Activated CD8-positive, alpha-beta memory T cell treated with anti-CD3 and anti-CD28 coated beads, Interleukin-2, amount 10 ng/mL, durations not matched to agents 7 days and 5 days (primary cell): ENCODE measurements around the gene FGD6. TPM values are rescaled to one million over a fixed set of nuclear protein-coding genes. Genes with fewer than 3 reads are reported as not detected.
A peak's percentile ranks its signal among the peaks of the same experiment; 100 is the strongest.
"Not testable (repeated sequence)": the region's sequence is repeated elsewhere in the genome, so short reads cannot be mapped to it uniquely, and the experiment has no call there.

Experiments used
- ATAC-seq: fragments of 150-1000 bp; cut with Tn5 transposase; one replicate; pipeline ENCODE4 v1.10.0; 2021; ENCODE audit warnings: moderate library complexity
- CTCF ChIA-PET: fragments of 350-600 bp; sonication (Branson Sonifier 250); formaldehyde crosslinking; loops from one replicate; lab custom pipeline; 2021; ENCODE audit warnings: antibody characterized with exemption; lab: Charles Lee
- DNase-seq: peaks from one replicate; pipeline ENCODE4 v3.0.0-alpha.2; 2020
- H3K27ac Mint-ChIP-seq: one replicate; pipeline ENCODE4 v1.8.0; 2021; ENCODE audit warnings: mild to moderate bottlenecking, mixed read lengths
- H3K27me3 Mint-ChIP-seq: one replicate; pipeline ENCODE4 v1.8.0; 2021; ENCODE audit warnings: mixed read lengths
- H3K36me3 Mint-ChIP-seq: one replicate; pipeline ENCODE4 v1.8.0; 2021; ENCODE audit warnings: mild to moderate bottlenecking, mixed read lengths
- H3K4me1 Mint-ChIP-seq: one replicate; pipeline ENCODE4 v1.8.0; 2021; ENCODE audit warnings: mixed read lengths
- H3K4me3 Mint-ChIP-seq: one replicate; pipeline ENCODE4 v1.8.0; 2021; ENCODE audit warnings: mild to moderate bottlenecking, moderate library complexity, mixed read lengths
- H3K9me3 Mint-ChIP-seq: one replicate; pipeline ENCODE4 v1.8.0; 2022; ENCODE audit warnings: low read depth, mixed read lengths
- total RNA-seq, 2 experiments: library from RNA; stranded (reverse); gene quantifications; one replicate each; pipeline ENCODE4 v1.2.3, GENCODE V29; 2021

The FGD6 gene
- total RNA-seq, 2 experiments from 2014 or later: 0.56 to 0.91 TPM

GRCh38 chr12:95197636-95198035 is 19.6 kb downstream of the FGD6 start:
- Mint-ChIP-seq H3K4me1 (no peaks in the 10 kb centered on the region), H3K36me3 (no peaks in the 10 kb centered on the region), H3K9me3 (no peaks in the 10 kb centered on the region), H3K4me3 (no peak overlapping the region), H3K27me3 (no peaks in the 10 kb centered on the region), H3K27ac (no peak overlapping the region)
- no peak for ATAC-seq
- CTCF ChIA-PET: no interaction called here
- DNase-seq: no peak

- CTCF ChIA-PET, H3K36me3 Mint-ChIP-seq, ATAC-seq, H3K27me3 Mint-ChIP-seq, DNase-seq, H3K4me1 Mint-ChIP-seq, H3K9me3 Mint-ChIP-seq, H3K27ac Mint-ChIP-seq, H3K4me3 Mint-ChIP-seq: not testable (repeated sequence)
Observed at GRCh38 chr12:95196875-95197569, 20.2 kb downstream of the FGD6 start.

GRCh38 chr12:95195122-95195521 is 22.1 kb downstream of the FGD6 start:
- H3K4me3 Mint-ChIP-seq: no peak overlapping the region
- H3K36me3 Mint-ChIP-seq: no peaks in the 10 kb centered on the region
- no peaks in the 10 kb centered on the region for H3K4me1 Mint-ChIP-seq
- DNase-seq: no peak
- CTCF ChIA-PET: no interaction called here
- H3K27me3 Mint-ChIP-seq: no peaks in the 10 kb centered on the region
- no peak for ATAC-seq
- no peaks in the 10 kb centered on the region for H3K9me3 Mint-ChIP-seq
- H3K27ac Mint-ChIP-seq: no peak overlapping the region

GRCh38 chr12:95193139-95193538 is 24.1 kb downstream of the FGD6 start:
- no peak overlapping the region for H3K27ac Mint-ChIP-seq
- no peaks in the 10 kb centered on the region for H3K36me3 Mint-ChIP-seq
- CTCF ChIA-PET: no interaction called here
- H3K4me1 Mint-ChIP-seq: no peaks in the 10 kb centered on the region
- H3K4me3 Mint-ChIP-seq: no peak overlapping the region
- DNase-seq: no peak
- no peak for ATAC-seq
- H3K27me3 Mint-ChIP-seq: peaks cover 3% of the 10 kb centered on the region
- H3K9me3 Mint-ChIP-seq: no peaks in the 10 kb centered on the region

- Mint-ChIP-seq H3K9me3 (no peaks in the 10 kb centered on the region), H3K4me1 (no peaks in the 10 kb centered on the region), H3K27me3 (peaks cover 3% of the 10 kb centered on the region), H3K27ac (no peak overlapping the region), H3K36me3 (no peaks in the 10 kb centered on the region), H3K4me3 (no peak overlapping the region)
- CTCF ChIA-PET: no interaction called here
- DNase-seq (no peak), ATAC-seq (no peak)
Observed at GRCh38 chr12:95192271-95192670, 25.0 kb downstream of the FGD6 start.

GRCh38 chr12:95191060-95191696 is 26.1 kb downstream of the FGD6 start:
- Mint-ChIP-seq H3K27me3 (peaks cover 3% of the 10 kb centered on the region), H3K36me3 (no peaks in the 10 kb centered on the region), H3K27ac (no peak overlapping the region), H3K9me3 (no peaks in the 10 kb centered on the region), H3K4me1 (no peaks in the 10 kb centered on the region), H3K4me3 (no peak overlapping the region)
- ATAC-seq (no peak), DNase-seq (no peak)
- CTCF ChIA-PET: interaction anchor here (0.6 kb wide), 1 partner anchor 26 kb away, joined by 3 read pairs; the partner anchor contains the start of gene VEZT

- CTCF ChIA-PET: interaction anchor here (0.9 kb wide), 1 partner anchor 13 kb away, joined by 3 read pairs; no protein-coding TSS in a partner anchor
- H3K4me1 Mint-ChIP-seq: no peaks in the 10 kb centered on the region
- H3K9me3 Mint-ChIP-seq: no peaks in the 10 kb centered on the region
- H3K4me3 Mint-ChIP-seq: no peak overlapping the region
- no peak overlapping the region for H3K27ac Mint-ChIP-seq
- DNase-seq: no peak
- no peak for ATAC-seq
- H3K27me3 Mint-ChIP-seq: peaks cover 3% of the 10 kb centered on the region
- no peaks in the 10 kb centered on the region for H3K36me3 Mint-ChIP-seq
Observed at GRCh38 chr12:95187865-95188415, 29.3 kb downstream of the FGD6 start.

- no peak for DNase-seq
- CTCF ChIA-PET: no interaction called here
- H3K27me3 Mint-ChIP-seq: peaks cover 3% of the 10 kb centered on the region
Observed at GRCh38 chr12:95185854-95186253, 31.4 kb downstream of the FGD6 start.

GRCh38 chr12:95185072-95185471 is 32.2 kb downstream of the FGD6 start:
- no peaks in the 10 kb centered on the region for H3K4me1 Mint-ChIP-seq
- no peak for DNase-seq
- H3K27ac Mint-ChIP-seq: no peak overlapping the region
- CTCF ChIA-PET: no interaction called here
- H3K36me3 Mint-ChIP-seq: no peaks in the 10 kb centered on the region
- H3K4me3 Mint-ChIP-seq: no peak overlapping the region
- no peaks in the 10 kb centered on the region for H3K9me3 Mint-ChIP-seq
- no peak for ATAC-seq
- H3K27me3 Mint-ChIP-seq: peaks cover 3% of the 10 kb centered on the region

More at GRCh38 chr12:95185854-95186253, 31.4 kb downstream of the FGD6 start:
- Mint-ChIP-seq H3K36me3 (no peaks in the 10 kb centered on the region), H3K4me1 (no peaks in the 10 kb centered on the region), H3K9me3 (no peaks in the 10 kb centered on the region), H3K27ac (no peak overlapping the region), H3K4me3 (no peak overlapping the region)
- no peak for ATAC-seq

GRCh38 chr12:95184121-95184520 is 33.1 kb downstream of the FGD6 start:
- Mint-ChIP-seq H3K4me1 (no peaks in the 10 kb centered on the region), H3K36me3 (no peaks in the 10 kb centered on the region), H3K27me3 (peaks cover 3% of the 10 kb centered on the region), H3K9me3 (no peaks in the 10 kb centered on the region), H3K4me3 (no peak overlapping the region), H3K27ac (no peak overlapping the region)
- ATAC-seq: no peak
- no peak for DNase-seq
- CTCF ChIA-PET: no interaction called here

GRCh38 chr12:95182868-95183415 is 34.3 kb downstream of the FGD6 start:
- peaks cover 2% of the 10 kb centered on the region for H3K27me3 Mint-ChIP-seq
- DNase-seq (peak; percentile 44), ATAC-seq (peak; percentile 58)
- no peak overlapping the region for H3K27ac Mint-ChIP-seq
- no peaks in the 10 kb centered on the region for H3K4me1 Mint-ChIP-seq
- H3K4me3 Mint-ChIP-seq: no peak overlapping the region
- CTCF ChIA-PET: no interaction called here
- no peaks in the 10 kb centered on the region for H3K9me3 Mint-ChIP-seq
- H3K36me3 Mint-ChIP-seq: no peaks in the 10 kb centered on the region

- no peak for DNase-seq
- Mint-ChIP-seq H3K27me3 (peaks cover 2% of the 10 kb centered on the region), H3K36me3 (no peaks in the 10 kb centered on the region), H3K4me3 (no peak overlapping the region), H3K27ac (no peak overlapping the region), H3K4me1 (peaks cover 2% of the 10 kb centered on the region), H3K9me3 (no peaks in the 10 kb centered on the region)
- CTCF ChIA-PET: no interaction called here
- ATAC-seq: no peak
Observed at GRCh38 chr12:95181103-95181502, 36.2 kb downstream of the FGD6 start.

GRCh38 chr12:95179011-95179410 is 38.3 kb downstream of the FGD6 start:
- no peak overlapping the region for H3K4me3 Mint-ChIP-seq
- H3K4me1 Mint-ChIP-seq: peaks cover 2% of the 10 kb centered on the region

GRCh38 chr12:95178136-95178535 is 39.1 kb downstream of the FGD6 start:
- H3K4me3 Mint-ChIP-seq: no peak overlapping the region
- peaks cover 2% of the 10 kb centered on the region for H3K27me3 Mint-ChIP-seq
- H3K4me1 Mint-ChIP-seq: peaks cover 2% of the 10 kb centered on the region
- CTCF ChIA-PET: no interaction called here
- ATAC-seq (no peak), DNase-seq (no peak)
- no peaks in the 10 kb centered on the region for H3K9me3 Mint-ChIP-seq
- no peaks in the 10 kb centered on the region for H3K36me3 Mint-ChIP-seq
- H3K27ac Mint-ChIP-seq: no peak overlapping the region

More at GRCh38 chr12:95179011-95179410, 38.3 kb downstream of the FGD6 start:
- Mint-ChIP-seq H3K36me3 (no peaks in the 10 kb centered on the region), H3K27me3 (peaks cover 2% of the 10 kb centered on the region), H3K27ac (no peak overlapping the region), H3K9me3 (no peaks in the 10 kb centered on the region)
- CTCF ChIA-PET: no interaction called here
- no peak for ATAC-seq
- DNase-seq: no peak
